Uterus (tissue), 4 donors: ENCODE results near the gene ERN2. TPM values are rescaled to one million over a fixed set of nuclear protein-coding genes. Genes with fewer than 3 reads are reported as not detected.

Experiments
- DNase-seq, 2 donors: peaks; one replicate each; pipeline ENCODE4 v3.0.0-alpha.2; 2019 to 2020
- H3K27ac ChIP-seq, 2 donors: fragments of 200-600 bp; sonication (generic); 1 replicate in 1 of 2; 2 replicates in 1 of 2; pipeline ENCODE4 v1.5.1; 2016 to 2018
- H3K27me3 ChIP-seq, 2 donors: fragments of 200-600 bp; sonication (generic); one replicate each; pipeline ENCODE4 v1.5.1; 2018 to 2019; ENCODE audit warnings: control low read depth in 1 of 2
- H3K36me3 ChIP-seq, 2 donors: fragments of 200-600 bp; sonication (generic); one replicate each; pipeline ENCODE4 v1.5.1; 2019; ENCODE audit warnings: control low read depth in 1 of 2
- H3K4me1 ChIP-seq, 2 donors: fragments of 200-600 bp; sonication (generic); one replicate each; pipeline ENCODE4 v1.5.1; 2018 to 2019; ENCODE audit warnings: control low read depth in 1 of 2
- H3K4me3 ChIP-seq, 2 donors: fragments of 200-600 bp; sonication (generic); 1 replicate in 1 of 2; 2 replicates in 1 of 2; pipeline ENCODE4 v1.5.1; 2018 to 2019; ENCODE audit warnings: mild to moderate bottlenecking in 1 of 2
- H3K9me3 ChIP-seq, 2 donors: fragments of 200-600 bp; sonication (generic); one replicate each; pipeline ENCODE4 v1.5.1; 2019; ENCODE audit warnings: control low read depth in 1 of 2
- CTCF ChIP-seq, 4 experiments: fragments of 200-600 bp in 2 of 4; fragments of 450-650 bp in 2 of 4; sonication (generic) in 2 of 4; IDR thresholded peaks; one replicate each; pipeline ENCODE4 v1.5.1; 2016 to 2019; ENCODE audit warnings: antibody characterized with exemption in 4 of 4, mild to moderate bottlenecking in 2 of 4, moderate library complexity in 1 of 4
- POLR2A ChIP-seq, 2 donors: fragments of 450-650 bp; IDR thresholded peaks; one replicate each; pipeline ENCODE4 v1.6.1; 2016; ENCODE audit warnings: antibody characterized with exemption in 2 of 2, mild to moderate bottlenecking in 1 of 2, moderate library complexity in 1 of 2
- intact Hi-C: fragments of 100-400 bp; cut with DNase I; formaldehyde crosslinking; loops from one replicate; pipeline ENCODE4 v1.15.1; 2023; ENCODE audit warnings: low total_unique reads
- total RNA-seq, 4 donors: library from RNA; depleted of rRNA in 3 of 4; stranded (reverse); fragments of >200 nt in 3 of 4; gene quantifications; one replicate each; pipeline versions ENCODE4 v1.1.0 to v1.2.4, GENCODE V29; 2014 to 2023
- donor health status: DM: yes; HTN: yes; CAD: no.

The ERN2 gene
- total RNA-seq, 4 donors from 2014 or later: 0.14 to 0.59 (median 0.26) TPM; not detected in 1

GRCh38 chr16:23668873-23669272 is 44.1 kb downstream of the ERN2 start:
- no peaks in the 10 kb centered on the region for H3K27me3 ChIP-seq
- no peak for DNase-seq
- H3K4me1 ChIP-seq: no peaks in the 10 kb centered on the region
- no peak overlapping the region for H3K27ac ChIP-seq
- intact Hi-C loops: no loop called here
- no peaks in the 10 kb centered on the region for H3K9me3 ChIP-seq
- no peaks in the 10 kb centered on the region for H3K36me3 ChIP-seq
- no peak overlapping the region for H3K4me3 ChIP-seq
- TF ChIP-seq POLR2A (IDR thresholded peaks at IDR 0.05): no peak
- TF ChIP-seq CTCF (IDR thresholded peaks at IDR 0.05): no peak

GRCh38 chr16:23668225-23668624 is 44.8 kb downstream of the ERN2 start:
- TF ChIP-seq POLR2A (IDR thresholded peaks at IDR 0.05): no peak
- TF ChIP-seq CTCF (IDR thresholded peaks at IDR 0.05): no peak
- Histone ChIP-seq H3K27ac (no peak overlapping the region), H3K9me3 (no peaks in the 10 kb centered on the region), H3K27me3 (no peaks in the 10 kb centered on the region), H3K36me3 (no peaks in the 10 kb centered on the region), H3K4me3 (no peak overlapping the region), H3K4me1 (no peaks in the 10 kb centered on the region)
- intact Hi-C loops: no loop called here
- no peak for DNase-seq

GRCh38 chr16:23667355-23667659 is 45.7 kb downstream of the ERN2 start:
- H3K27me3 ChIP-seq: no peaks in the 10 kb centered on the region
- DNase-seq: no peak
- no peaks in the 10 kb centered on the region for H3K36me3 ChIP-seq
- H3K4me1 ChIP-seq: no peaks in the 10 kb centered on the region
- no peaks in the 10 kb centered on the region for H3K9me3 ChIP-seq
- TF ChIP-seq CTCF (IDR thresholded peaks at IDR 0.05) (no peak), POLR2A (IDR thresholded peaks at IDR 0.05) (no peak)
- no peak overlapping the region for H3K27ac ChIP-seq
- intact Hi-C loops: no loop called here
- no peak overlapping the region for H3K4me3 ChIP-seq

- no peak overlapping the region for H3K27ac ChIP-seq
- H3K4me3 ChIP-seq: no peak overlapping the region
- DNase-seq: no peak
- no peaks in the 10 kb centered on the region for H3K9me3 ChIP-seq
- no peaks in the 10 kb centered on the region for H3K4me1 ChIP-seq
- H3K36me3 ChIP-seq: no peaks in the 10 kb centered on the region
- TF ChIP-seq POLR2A (IDR thresholded peaks at IDR 0.05) (no peak), CTCF (IDR thresholded peaks at IDR 0.05) (no peak)
- H3K27me3 ChIP-seq: no peaks in the 10 kb centered on the region
- intact Hi-C loops: no loop called here
Measured at GRCh38 chr16:23666571-23667354, 46.3 kb downstream of the ERN2 start.

- H3K4me1 ChIP-seq: no peaks in the 10 kb centered on the region
- no peak overlapping the region for H3K4me3 ChIP-seq
- TF ChIP-seq POLR2A (IDR thresholded peaks at IDR 0.05) (no peak), CTCF (IDR thresholded peaks at IDR 0.05) (no peak)
- intact Hi-C loops: no loop called here
- no peak overlapping the region for H3K27ac ChIP-seq
- DNase-seq: no peak
- no peaks in the 10 kb centered on the region for H3K27me3 ChIP-seq
- H3K36me3 ChIP-seq: no peaks in the 10 kb centered on the region
- no peaks in the 10 kb centered on the region for H3K9me3 ChIP-seq
Measured at GRCh38 chr16:23663918-23664317, 49.1 kb downstream of the ERN2 start.
